Natural killer cell (primary cell): ENCODE results near the gene PPP1R17. TPM values are rescaled to one million over a fixed set of nuclear protein-coding genes. Genes with fewer than 3 reads are reported as not detected.

Experiments
- ATAC-seq, 3 donors: fragments of 150-1000 bp in 2 of 3; fragments of 200-7000 bp in 1 of 3; cut with Tn5 transposase; 1 replicate in 1 of 3; 2 replicates in 2 of 3; pipeline ENCODE4 v1.10.0; 2021; ENCODE audit warnings: mild to moderate bottlenecking in 2 of 3, moderate library complexity in 2 of 3
- DNase-seq, 2 donors: peaks; one replicate each; pipeline versions ENCODE4 v3.0.0 to v3.0.0-alpha.2; 2013 to 2021; ENCODE audit warnings: mixed read lengths in 1 of 2
- H3K27ac ChIP-seq: one replicate; pipeline ENCODE4 v1.5.1; 2013; ENCODE audit warnings: mild to moderate bottlenecking, low read length
- H3K27me3 ChIP-seq: one replicate; pipeline ENCODE4 v1.6.1; 2013; ENCODE audit warnings: low read length; ENCODE audit not compliant: control insufficient read depth, insufficient read depth
- H3K36me3 ChIP-seq: one replicate; pipeline ENCODE4 v1.6.1; 2013; ENCODE audit warnings: low read length; ENCODE audit not compliant: control insufficient read depth, insufficient read depth
- H3K4me1 ChIP-seq: one replicate; pipeline ENCODE4 v1.6.1; 2013; ENCODE audit warnings: low read length; ENCODE audit not compliant: control insufficient read depth, insufficient read depth
- H3K4me3 ChIP-seq: one replicate; pipeline ENCODE4 v1.5.1; 2013; ENCODE audit warnings: low read length
- H3K9me3 ChIP-seq: one replicate; pipeline ENCODE4 v1.6.1; 2013; ENCODE audit warnings: low read length; ENCODE audit not compliant: control insufficient read depth, insufficient read depth
- H3K27ac Mint-ChIP-seq, 2 donors: one replicate each; pipeline ENCODE4 v1.8.0; 2022; ENCODE audit warnings: mild to moderate bottlenecking in 2 of 2, mixed read lengths in 2 of 2, moderate library complexity in 1 of 2
- H3K27me3 Mint-ChIP-seq, 2 donors: one replicate each; pipeline ENCODE4 v1.8.0; 2022; ENCODE audit warnings: low read depth in 2 of 2, mixed read lengths in 2 of 2
- H3K36me3 Mint-ChIP-seq: one replicate; pipeline ENCODE4 v1.8.0; 2022; ENCODE audit warnings: mixed read lengths
- H3K4me1 Mint-ChIP-seq, 2 donors: one replicate each; pipeline ENCODE4 v1.8.0; 2022; ENCODE audit warnings: mixed read lengths in 2 of 2
- H3K4me3 Mint-ChIP-seq: one replicate; pipeline ENCODE4 v1.8.0; 2022; ENCODE audit warnings: mild to moderate bottlenecking, moderate library complexity, mixed read lengths
- H3K9me3 Mint-ChIP-seq, 2 donors: one replicate each; pipeline ENCODE4 v1.8.0; 2022; ENCODE audit warnings: mixed read lengths in 2 of 2
- CTCF ChIP-seq: fragments of 200-600 bp; IDR thresholded peaks from one replicate; pipeline ENCODE4 v1.8.0; 2022; ENCODE audit warnings: antibody characterized with exemption
- WGBS: methylation state at CpG from one replicate; pipeline ENCODE4 v1.1.7; 2013; ENCODE audit warnings: missing lambda C conversion rate; ENCODE audit not compliant: insufficient coverage; 5-methylcytosine and 5-hydroxymethylcytosine counted together
- intact Hi-C: fragments of 100-400 bp; cut with micrococcal nuclease; formaldehyde crosslinking; loops from one replicate; pipeline ENCODE4 v1.14.2; 2022
- total RNA-seq, 4 donors: library from RNA; stranded (reverse); fragments of 120-200 nt in 1 of 4; gene quantifications; one replicate each; pipeline versions ENCODE4 v1.2.3 to v1.2.4, GENCODE V29; 2013 to 2022

Gene PPP1R17
- total RNA-seq, 3 donors from 2014 or later (not counting 1 experiment from before 2014, with no cell fraction given), result not detected

GRCh38 chr7:31735991-31736982 lies 49.3 kb downstream of the PPP1R17 start:
- Mint-ChIP-seq H3K27me3 (peaks cover 0 to 4% of the 10 kb centered on the region in 2 donors), H3K36me3 (no peaks in the 10 kb centered on the region), H3K9me3 (no peaks in the 10 kb centered on the region), H3K27ac (no peak overlapping the region), H3K4me1 (no peaks in the 10 kb centered on the region), H3K4me3 (no peak overlapping the region)
- H3K4me3 ChIP-seq, result no peak overlapping the region
- DNase-seq (peak in 1 of 2 donors; percentile 2), ATAC-seq (no peak)
- no peak overlapping the region for H3K27ac ChIP-seq
- 55% methylated on average over 10 of the region's 11 CpGs for WGBS
- no peaks in the 10 kb centered on the region for H3K9me3 ChIP-seq
- intact Hi-C loops, result no loop called here
- peak; percentile 22 for TF ChIP-seq CTCF
- no peaks in the 10 kb centered on the region for H3K36me3 ChIP-seq
- peaks cover 2% of the 10 kb centered on the region for H3K27me3 ChIP-seq
- H3K4me1 ChIP-seq, result no peaks in the 10 kb centered on the region

DNA sequence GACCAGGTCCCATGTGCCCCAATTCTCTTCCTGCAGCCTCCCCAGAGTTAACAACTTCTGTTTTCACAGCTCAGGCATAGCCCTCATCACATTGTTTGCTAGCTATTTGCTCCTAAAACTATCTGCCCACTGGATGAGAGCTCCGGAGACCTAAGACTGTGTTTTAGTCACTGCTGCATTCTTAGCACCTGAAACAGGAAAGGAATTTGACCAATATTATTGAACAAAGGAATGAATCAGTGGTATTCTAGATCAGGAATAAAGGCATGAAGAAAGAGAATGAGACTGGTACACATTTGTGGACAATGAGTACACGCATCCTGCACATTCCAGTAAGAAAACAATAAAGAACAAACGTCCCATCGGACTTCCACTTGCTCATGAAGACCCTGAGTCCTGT lies 54.8 kb downstream of the PPP1R17 start:
- Mint-ChIP-seq H3K4me3 (no peak overlapping the region), H3K36me3 (no peaks in the 10 kb centered on the region), H3K4me1 (no peaks in the 10 kb centered on the region), H3K27ac (no peak overlapping the region), H3K27me3 (peaks cover 11 to 15% of the 10 kb centered on the region in 2 donors), H3K9me3 (no peaks in the 10 kb centered on the region)
- Histone ChIP-seq H3K4me1 (no peaks in the 10 kb centered on the region), H3K9me3 (no peaks in the 10 kb centered on the region), H3K4me3 (no peak overlapping the region), H3K36me3 (no peaks in the 10 kb centered on the region), H3K27me3 (peaks cover 2% of the 10 kb centered on the region), H3K27ac (no peak overlapping the region)
- ATAC-seq (no peak), DNase-seq (no peak)
- TF ChIP-seq CTCF, result no peak
- WGBS, result 76% methylated on average over 4 of the region's 4 CpGs
- intact Hi-C loops, result loop anchor here (10.0 kb wide), 1 partner anchor 323 kb away; no protein-coding TSS in a partner anchor

DNA sequence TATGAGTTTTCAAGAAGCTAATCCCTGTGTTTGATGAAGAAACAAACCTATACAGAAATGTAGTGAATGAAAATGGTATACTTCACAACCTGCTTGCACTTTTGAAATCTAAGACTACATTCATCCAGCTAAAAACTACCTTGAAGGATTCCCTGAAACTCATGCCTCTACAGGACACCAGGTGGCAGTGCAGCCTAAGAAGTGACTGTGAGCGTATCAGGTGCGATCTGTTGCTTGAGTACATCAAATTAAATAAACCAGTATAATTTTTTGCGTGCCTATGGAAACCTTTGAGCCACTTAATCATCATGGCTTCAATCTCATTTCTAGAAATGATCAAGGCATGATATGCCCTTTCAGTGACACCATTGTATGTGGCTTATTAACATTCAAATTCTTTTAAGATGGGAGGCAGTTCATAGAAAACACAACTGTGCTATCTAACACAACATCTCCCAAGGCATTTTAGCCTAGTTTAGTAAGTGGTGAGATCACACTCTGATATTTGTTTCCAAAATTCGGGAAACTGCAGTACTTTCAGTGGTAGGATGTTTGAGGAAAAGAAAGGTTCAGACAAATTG lies 57.4 kb downstream of the PPP1R17 start:
- TF ChIP-seq CTCF, result peak; percentile 63
- H3K4me1 ChIP-seq, result no peaks in the 10 kb centered on the region
- no peak overlapping the region for H3K4me3 ChIP-seq
- Mint-ChIP-seq H3K9me3 (no peaks in the 10 kb centered on the region), H3K27ac (no peak overlapping the region), H3K27me3 (peaks cover 7 to 15% of the 10 kb centered on the region in 2 donors), H3K4me3 (no peak overlapping the region), H3K36me3 (no peaks in the 10 kb centered on the region), H3K4me1 (no peaks in the 10 kb centered on the region)
- no peaks in the 10 kb centered on the region for H3K27me3 ChIP-seq
- DNase-seq, result peak; percentile 17 to 38
- peak; percentile 40 to 67 (median 60) for ATAC-seq
- intact Hi-C loops, result loop anchor here (2.0 to 10.0 kb wide), 3 partner anchors 320 to 602 kb away; no protein-coding TSS in a partner anchor
- no peak overlapping the region for H3K27ac ChIP-seq
- 0% methylated on average over 4 of the region's 4 CpGs for WGBS
- H3K9me3 ChIP-seq, result no peaks in the 10 kb centered on the region
- H3K36me3 ChIP-seq, result no peaks in the 10 kb centered on the region
